ENCODE results near the gene EXD3.
"Not testable (repeated sequence)": the region's sequence is repeated elsewhere in the genome, so short reads cannot be mapped to it uniquely, and the experiment has no call there.

Gene EXD3

GRCh38 chr9:137391411-137391754, 31.6 kb downstream of the EXD3 start:
- no peak for DNase-seq

- DNase-seq: no peak
Observed at GRCh38 chr9:137390553-137391410, 32.2 kb downstream of the EXD3 start.

- no peak for DNase-seq
Observed at GRCh38 chr9:137389428-137389746, 33.6 kb downstream of the EXD3 start.

GRCh38 chr9:137388589-137389427, 34.2 kb downstream of the EXD3 start:
- DNase-seq: no peak

- no peak for DNase-seq
Observed at GRCh38 chr9:137387891-137388560, 34.9 kb downstream of the EXD3 start.

- DNase-seq: peak; percentile 40
Observed at GRCh38 chr9:137387114-137387890, 35.7 kb downstream of the EXD3 start.

GRCh38 chr9:137386507-137387113, 36.4 kb downstream of the EXD3 start:
- DNase-seq: not testable (repeated sequence)

- no peak for DNase-seq
Observed at GRCh38 chr9:137385061-137385655, 37.8 kb downstream of the EXD3 start.

GRCh38 chr9:137383784-137384756, 38.9 kb downstream of the EXD3 start:
- no peak for DNase-seq

- no peak for DNase-seq
Observed at GRCh38 chr9:137383081-137383783, 39.7 kb downstream of the EXD3 start.

GRCh38 chr9:137382444-137383080, 40.4 kb downstream of the EXD3 start:
- DNase-seq: no peak

- DNase-seq: no peak
Observed at GRCh38 chr9:137381501-137382443, 41.2 kb downstream of the EXD3 start.

- DNase-seq: no peak
Observed at GRCh38 chr9:137380606-137381005, 42.4 kb downstream of the EXD3 start.

GRCh38 chr9:137380171-137380570, 42.8 kb downstream of the EXD3 start:
- DNase-seq: no peak

- DNase-seq: no peak
Observed at GRCh38 chr9:137379761-137380161, 43.2 kb downstream of the EXD3 start.

GRCh38 chr9:137378688-137379410, 44.1 kb downstream of the EXD3 start:
- DNase-seq: not testable (repeated sequence)

GRCh38 chr9:137376386-137376785, 46.6 kb downstream of the EXD3 start:
- DNase-seq: no peak
